H1 (cell line): ENCODE measurements around the gene TTC34. TPM values are rescaled to one million over a fixed set of nuclear protein-coding genes. Genes with fewer than 3 reads are reported as not detected.

ENCODE experiments used
- CBX5 ChIP-seq: fragments of 300-800, 300-1000 bp; sonication (generic); IDR thresholded peaks from 2 replicates; pipeline ENCODE4 v1.7.1; 2016; ENCODE audit warnings: antibody characterized with exemption, low read length, low read depth
- EGR1 ChIP-seq: IDR thresholded peaks from 2 replicates; pipeline ENCODE4 v1.6.1; 2011; ENCODE audit warnings: low read depth, low read length, borderline replicate concordance
- EZH2 ChIP-seq: fragments of 200-600 bp; sonication (generic); IDR thresholded peaks from 2 replicates; pipeline ENCODE4 v1.7.1; 2012; ENCODE audit warnings: low read depth, mild to moderate bottlenecking, moderate library complexity, low read length, inconsistent platforms; ENCODE audit not compliant: severe bottlenecking
- GABPA ChIP-seq: IDR thresholded peaks from 2 replicates; pipeline ENCODE4 v1.6.1; 2011; ENCODE audit warnings: mild to moderate bottlenecking, low read length, moderate library complexity, borderline replicate concordance; ENCODE audit not compliant: insufficient read depth
- GTF2F1 ChIP-seq: IDR thresholded peaks from 2 replicates; pipeline ENCODE4 v1.6.1; 2012; ENCODE audit warnings: low read depth, low read length, improper control_type of control experiment, borderline replicate concordance
- JUN ChIP-seq: IDR thresholded peaks from 2 replicates; pipeline ENCODE4 v1.6.1; 2011; ENCODE audit warnings: low read depth, mild to moderate bottlenecking, improper control_type of control experiment, low read length
- NRF1 ChIP-seq: IDR thresholded peaks from 2 replicates; pipeline ENCODE4 v1.6.1; 2011; ENCODE audit warnings: mild to moderate bottlenecking, low read depth, low read length, improper control_type of control experiment
- PHF8 ChIP-seq: fragments of 200-600 bp; sonication (generic); conservative IDR thresholded peaks from 2 replicates; pipeline ENCODE4 v1.7.1; 2012; ENCODE audit warnings: low read depth, mild to moderate bottlenecking, inconsistent platforms, low read length, moderate library complexity
- SP2 ChIP-seq: IDR thresholded peaks from 2 replicates; pipeline ENCODE4 v1.6.1; 2012; ENCODE audit warnings: mild to moderate bottlenecking, low read length, inconsistent platforms
- ZNF274 ChIP-seq: IDR thresholded peaks from 2 replicates; pipeline ENCODE4 v1.7.0; 2012; ENCODE audit warnings: low read length, borderline replicate concordance; ENCODE audit errors: extremely low read depth
- polyA plus RNA-seq, 7 experiments: library from polyadenylated mRNA; depleted of rRNA in 3 of 7; stranded (reverse) in 5 of 7; unstranded in 2 of 7; fragments of >200 nt in 5 of 7; fragments of 200-250 nt in 2 of 7; gene quantifications; 1 replicate in 5 of 7; 2 replicates in 1 of 7; 4 replicates in 1 of 7; pipeline versions ENCODE4 v1.2.1 to v1.2.3, GENCODE V29; 2011 to 2013; ENCODE audit warnings: missing spikeins in 2 of 7, mixed read lengths in 2 of 7
- total RNA-seq: library from RNA; stranded (reverse); fragmentation: NEBNext Ultra II Directional; extraction: Animal tissue kit (Norgen Biotek cat#: 25700); gene quantifications from 2 replicates; pipeline ENCODE4 v1.2.1, GENCODE V29; 2021

The TTC34 gene
- total and polyA plus RNA-seq, 2 of the 8 experiments (the other 6 are each of a cell fraction or from before 2014, with no cell fraction given), result 0.23 to 0.50 TPM

DNA sequence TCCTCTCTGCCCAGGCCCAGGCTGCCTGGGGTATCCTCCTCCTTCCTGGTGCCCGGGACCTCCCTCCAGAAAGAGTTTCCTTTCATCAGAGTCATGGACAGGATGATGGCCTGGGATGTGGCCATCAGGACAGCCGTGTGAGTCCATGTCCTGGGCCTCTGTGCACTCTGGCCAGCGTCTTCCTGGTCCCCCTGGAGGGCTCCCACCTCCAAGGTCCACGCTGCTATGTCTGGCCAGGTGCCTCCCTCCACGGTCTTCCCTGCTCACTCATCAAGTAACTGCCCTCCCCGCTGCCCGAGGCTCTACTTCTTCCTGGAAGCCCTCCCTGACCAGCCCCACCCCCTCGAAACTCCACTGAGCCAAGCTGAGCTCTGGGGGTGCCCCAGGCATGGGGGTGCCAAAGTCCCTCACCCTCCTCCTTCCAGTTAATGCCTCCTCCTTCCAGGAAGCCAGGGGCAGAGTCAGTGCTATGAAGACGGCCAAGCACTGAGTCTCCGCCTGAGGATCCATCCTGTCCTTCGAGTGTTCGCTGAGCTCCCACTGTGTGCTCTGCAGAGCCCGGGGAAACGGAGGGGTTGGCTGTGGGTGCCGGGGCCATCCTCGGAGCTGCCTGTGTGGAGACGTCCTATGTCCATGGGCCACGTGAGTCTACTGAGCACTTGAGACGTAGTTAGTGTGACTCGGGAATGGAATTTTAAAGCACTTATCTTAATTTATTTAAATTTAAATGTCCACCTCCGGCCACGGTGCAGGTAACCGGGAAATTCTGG is 28.5 kb upstream of the TTC34 start (continued):
- TF ChIP-seq NRF1, result no peak
- no peak for TF ChIP-seq GABPA
- TF ChIP-seq GTF2F1, result no peak
- no peak for TF ChIP-seq PHF8
- no peak for TF ChIP-seq JUN
- no peak for TF ChIP-seq SP2
- no peak for TF ChIP-seq EZH2
- TF ChIP-seq EGR1, result no peak
- no peak for TF ChIP-seq CBX5
- no peak for TF ChIP-seq ZNF274
